Spleen (tissue), 7 donors: Measurements from ENCODE around the gene BOD1L1.
A peak's percentile ranks its signal among the peaks of the same experiment; 100 is the strongest.

ENCODE experiments used
- CTCF ChIP-seq, 11 experiments: fragments of 200-600 bp in 7 of 11; fragments of 450-650 bp in 4 of 11; sonication (generic) in 4 of 11; IDR thresholded peaks in 8 of 11; conservative IDR thresholded peaks in 3 of 11; 1 replicate in 7 of 11; 2 replicates in 4 of 11; pipeline versions ENCODE4 v1.4.0 to v1.8.0; 2016 to 2021; ENCODE audit warnings: antibody characterized with exemption in 11 of 11, inconsistent platforms in 4 of 11, mild to moderate bottlenecking in 1 of 11
- POLR2A ChIP-seq, 3 donors: fragments of 450-650 bp; IDR thresholded peaks; one replicate each; pipeline ENCODE4 v1.5.1; 2017; ENCODE audit warnings: antibody characterized with exemption in 3 of 3, mild to moderate bottlenecking in 1 of 3
- POLR2AphosphoS5 ChIP-seq, 3 donors: sonication (generic); formaldehyde crosslinking; IDR thresholded peaks; one replicate each; pipeline ENCODE4 v1.5.1; 2017; ENCODE audit warnings: antibody characterized with exemption in 3 of 3
- donor health status: DM: no; HTN: no; CAD: no; lungs with moderate emphysema.
- donor health status: DM: no; HTN: no; CAD: no.
- donor health status: DM: no; HTN: no; CAD: no.

- peak; percentile 44 to 89 (median 77) for TF ChIP-seq CTCF (IDR thresholded peaks at IDR 0.05 in 8 of 11, conservative IDR thresholded peaks at IDR 0.05 in 3 of 11)
- no peak for TF ChIP-seq POLR2AphosphoS5 (IDR thresholded peaks at IDR 0.05)
- TF ChIP-seq POLR2A (IDR thresholded peaks at IDR 0.05): no peak
These were observed 78.5 kb downstream of the BOD1L1 start for GRCh38 chr4:13548984-13549546.
